Measurements from ENCODE around the gene YRDC. TPM values are rescaled to one million over a fixed set of nuclear protein-coding genes. Genes with fewer than 3 reads are reported as not detected.

YRDC gene
- total RNA-seq, 1 donor from 2014 or later: 5.7 TPM

DNA sequence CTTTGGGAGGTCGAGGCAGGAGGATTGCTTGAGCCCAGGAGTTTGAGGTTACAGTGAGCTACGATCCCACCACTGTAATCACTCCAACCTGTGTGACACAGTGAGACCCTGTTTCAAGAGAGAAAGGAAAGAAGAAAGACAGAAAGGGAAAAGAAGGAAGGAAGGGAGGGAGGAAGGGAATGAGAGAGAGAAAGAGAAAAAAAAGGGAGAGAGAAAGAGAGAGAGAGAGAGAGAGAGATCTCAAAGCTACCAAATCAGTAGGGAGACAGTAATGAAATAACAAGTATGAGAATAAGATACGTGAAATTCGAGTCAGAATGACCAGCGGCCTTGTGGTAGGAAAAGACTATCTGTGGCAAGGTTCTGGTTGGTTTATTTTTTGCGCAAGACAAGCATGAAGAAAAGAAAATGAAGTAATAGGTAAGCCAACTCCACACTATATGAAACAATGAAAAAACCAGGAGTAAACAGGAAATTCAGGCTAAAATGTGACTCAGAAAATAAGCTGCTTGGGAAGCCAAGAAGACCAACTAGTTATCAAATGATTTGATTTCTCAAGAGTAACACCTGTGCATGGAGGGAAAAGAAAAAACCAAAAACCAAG is 42.4 kb upstream of the YRDC start:
- no peaks in the 10 kb centered on the region for H3K9me3 ChIP-seq (replicated peaks)
- H3K36me3 ChIP-seq: peaks cover 12% of the 10 kb centered on the region
- no peak overlapping the region for H3K4me3 ChIP-seq
- intact Hi-C loops (cut with micrococcal nuclease): no loop called here
- H3K4me1 ChIP-seq: peaks cover 63% of the 10 kb centered on the region
- no peak for DNase-seq
- no peak overlapping the region for H3K27ac ChIP-seq (replicated peaks)
- TF ChIP-seq, protein P1, sequence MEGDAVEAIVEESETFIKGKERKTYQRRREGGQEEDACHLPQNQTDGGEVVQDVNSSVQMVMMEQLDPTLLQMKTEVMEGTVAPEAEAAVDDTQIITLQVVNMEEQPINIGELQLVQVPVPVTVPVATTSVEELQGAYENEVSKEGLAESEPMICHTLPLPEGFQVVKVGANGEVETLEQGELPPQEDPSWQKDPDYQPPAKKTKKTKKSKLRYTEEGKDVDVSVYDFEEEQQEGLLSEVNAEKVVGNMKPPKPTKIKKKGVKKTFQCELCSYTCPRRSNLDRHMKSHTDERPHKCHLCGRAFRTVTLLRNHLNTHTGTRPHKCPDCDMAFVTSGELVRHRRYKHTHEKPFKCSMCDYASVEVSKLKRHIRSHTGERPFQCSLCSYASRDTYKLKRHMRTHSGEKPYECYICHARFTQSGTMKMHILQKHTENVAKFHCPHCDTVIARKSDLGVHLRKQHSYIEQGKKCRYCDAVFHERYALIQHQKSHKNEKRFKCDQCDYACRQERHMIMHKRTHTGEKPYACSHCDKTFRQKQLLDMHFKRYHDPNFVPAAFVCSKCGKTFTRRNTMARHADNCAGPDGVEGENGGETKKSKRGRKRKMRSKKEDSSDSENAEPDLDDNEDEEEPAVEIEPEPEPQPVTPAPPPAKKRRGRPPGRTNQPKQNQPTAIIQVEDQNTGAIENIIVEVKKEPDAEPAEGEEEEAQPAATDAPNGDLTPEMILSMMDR (IDR thresholded peaks at IDR 0.05; ENCODE audit: borderline replicate concordance): no peak
- H3K27me3 ChIP-seq (ENCODE audit: low read depth): no peaks in the 10 kb centered on the region

DNA sequence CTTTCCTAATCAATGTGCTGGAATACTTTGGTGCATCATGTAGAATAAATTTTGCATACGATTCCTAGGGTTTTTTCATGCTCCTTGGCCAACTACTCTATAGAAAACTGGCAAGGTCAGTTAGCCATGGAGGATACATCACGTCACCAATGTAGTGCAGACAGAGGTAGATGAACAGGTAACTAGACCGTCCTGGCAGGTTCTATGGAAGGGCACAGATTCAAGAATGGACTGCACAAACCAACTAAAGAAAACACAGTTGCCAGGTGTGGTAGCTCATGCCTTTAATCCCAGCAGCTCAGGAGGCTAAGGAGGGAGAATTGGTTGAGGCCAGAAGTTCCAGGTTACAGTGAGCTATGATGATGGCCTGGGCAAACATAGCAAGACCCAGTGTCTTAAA is 41.5 kb upstream of the YRDC start:
- TF ChIP-seq, protein P1 (IDR thresholded peaks at IDR 0.05; ENCODE audit: borderline replicate concordance): no peak
- Histone ChIP-seq H3K4me3 (no peak overlapping the region), H3K27me3 (ENCODE audit: low read depth) (no peaks in the 10 kb centered on the region), H3K4me1 (peaks cover 63% of the 10 kb centered on the region), H3K9me3 (replicated peaks) (no peaks in the 10 kb centered on the region), H3K27ac (replicated peaks) (no peak overlapping the region), H3K36me3 (peaks cover 5% of the 10 kb centered on the region)
- intact Hi-C loops (cut with micrococcal nuclease): no loop called here
- no peak for DNase-seq

DNA sequence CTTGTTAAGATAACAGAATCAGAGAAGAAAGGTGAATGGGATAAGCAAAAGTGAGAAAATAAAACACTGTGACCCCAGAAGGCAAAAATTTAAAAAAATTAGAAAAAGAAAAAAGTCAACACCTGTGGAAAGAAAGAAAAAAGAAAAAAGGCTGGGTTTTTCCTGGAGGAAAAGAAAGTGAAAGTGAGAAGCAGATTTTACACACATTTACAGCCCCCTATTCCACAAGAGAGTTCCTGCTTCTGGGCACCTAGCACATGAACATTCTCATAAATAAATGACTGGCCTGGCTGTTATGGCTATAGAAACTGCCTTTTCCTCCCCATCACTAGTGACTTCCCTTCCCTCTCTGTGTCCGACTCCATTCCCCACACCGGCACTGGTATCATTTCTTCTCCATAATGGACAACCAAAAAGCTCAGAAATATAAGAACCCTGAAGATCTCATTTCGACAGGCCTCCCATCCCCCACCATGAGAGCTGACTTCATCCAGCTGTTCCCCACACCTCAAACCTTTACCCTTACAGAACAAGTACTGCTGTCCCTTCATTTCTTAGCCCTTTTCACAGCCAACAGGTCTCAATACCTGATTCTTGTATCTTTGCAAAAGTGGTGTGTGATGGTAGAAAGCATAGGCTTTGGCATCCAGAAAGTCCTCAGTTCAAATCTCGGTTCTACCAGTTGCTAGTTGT is 38.8 kb upstream of the YRDC start:
- no peak for DNase-seq
- Histone ChIP-seq H3K9me3 (replicated peaks) (no peaks in the 10 kb centered on the region), H3K27ac (replicated peaks) (no peak overlapping the region), H3K27me3 (ENCODE audit: low read depth) (no peaks in the 10 kb centered on the region), H3K36me3 (no peaks in the 10 kb centered on the region), H3K4me1 (peaks cover 45% of the 10 kb centered on the region), H3K4me3 (no peak overlapping the region)
- TF ChIP-seq, protein P1 (IDR thresholded peaks at IDR 0.05; ENCODE audit: borderline replicate concordance): no peak
- intact Hi-C loops (cut with micrococcal nuclease): no loop called here

DNA sequence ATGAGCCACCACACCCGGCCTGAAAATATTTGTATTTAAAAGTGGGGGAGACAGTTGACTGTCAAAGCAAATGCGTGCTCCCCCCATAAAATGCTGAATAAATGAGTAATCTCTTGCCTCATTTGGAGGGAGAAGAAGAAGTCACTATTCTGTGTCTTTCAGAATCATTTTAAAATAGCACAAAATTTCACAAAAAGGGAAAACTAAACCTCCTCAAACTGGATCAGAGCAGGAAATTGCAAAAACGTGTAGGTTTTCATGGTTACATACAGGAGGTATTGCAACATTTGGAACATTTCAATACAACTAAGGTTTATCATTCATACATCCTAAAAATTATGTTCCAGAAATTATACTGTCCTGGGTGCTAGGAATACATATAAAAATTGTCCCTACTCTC is 37.8 kb upstream of the YRDC start:
- Histone ChIP-seq H3K4me1 (peaks cover 35% of the 10 kb centered on the region), H3K27ac (replicated peaks) (no peak overlapping the region), H3K27me3 (ENCODE audit: low read depth) (no peaks in the 10 kb centered on the region), H3K36me3 (no peaks in the 10 kb centered on the region), H3K9me3 (replicated peaks) (no peaks in the 10 kb centered on the region), H3K4me3 (no peak overlapping the region)
- TF ChIP-seq, protein P1 (IDR thresholded peaks at IDR 0.05; ENCODE audit: borderline replicate concordance): no peak
- DNase-seq: no peak
- intact Hi-C loops (cut with micrococcal nuclease): no loop called here

DNA sequence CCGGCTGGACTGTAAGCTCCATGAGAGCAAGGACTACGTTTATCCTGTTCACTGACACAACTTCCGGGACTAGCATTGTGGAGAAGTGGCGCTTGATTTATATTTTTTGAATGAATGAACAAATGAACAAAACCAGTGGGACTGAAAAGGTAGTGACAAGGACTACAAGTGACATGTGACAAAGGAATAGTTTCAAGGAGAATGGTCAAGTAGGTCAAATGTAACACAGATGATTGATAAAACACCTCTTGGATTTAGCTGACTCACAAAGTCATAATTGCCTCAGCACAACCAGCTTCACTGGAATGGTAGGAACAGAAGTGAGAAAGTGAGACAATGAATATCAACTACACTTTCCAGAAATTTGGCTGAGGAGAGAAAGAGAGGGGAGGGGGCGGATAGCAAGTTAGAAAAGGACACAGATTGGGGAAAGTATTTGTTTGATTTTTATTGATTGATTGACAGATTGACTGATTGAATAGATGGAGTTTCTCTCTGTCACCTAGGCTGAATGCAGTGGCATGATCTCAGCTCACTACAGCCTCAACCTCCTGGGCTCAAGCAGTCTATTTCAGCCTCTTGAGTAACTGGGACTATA is 37.1 kb upstream of the YRDC start:
- TF ChIP-seq, protein P1 (IDR thresholded peaks at IDR 0.05; ENCODE audit: borderline replicate concordance): no peak
- intact Hi-C loops (cut with micrococcal nuclease): no loop called here

More for the DNA sequence above, 37.1 kb upstream of the YRDC start:
- DNase-seq: no peak
- no peaks in the 10 kb centered on the region for H3K27me3 ChIP-seq (ENCODE audit: low read depth)
- peaks cover 30% of the 10 kb centered on the region for H3K4me1 ChIP-seq
- H3K9me3 ChIP-seq (replicated peaks): no peaks in the 10 kb centered on the region
- no peak overlapping the region for H3K27ac ChIP-seq (replicated peaks)
- H3K4me3 ChIP-seq: no peak overlapping the region
- H3K36me3 ChIP-seq: peaks cover 2% of the 10 kb centered on the region
